DMS 273 (cell line): ENCODE data around the gene SYT5.
"Not testable (repeated sequence)": the region's sequence is repeated elsewhere in the genome, so short reads cannot be mapped to it uniquely, and the experiment has no call there.

Experiments used
- DNase-seq: peaks from one replicate; lab custom pipeline; 2025; ENCODE audit not compliant: unreplicated experiment; lab: John Stamatoyannopoulos, UW

SYT5 gene

GRCh38 chr19:55172318-55172717 lies 7.8 kb downstream of the SYT5 start:
- DNase-seq = not testable (repeated sequence)

- no peak for DNase-seq
Measured at GRCh38 chr19:55171440-55171839, 8.6 kb downstream of the SYT5 start.

- no peak for DNase-seq
Measured at GRCh38 chr19:55169136-55169535, 11.0 kb downstream of the SYT5 start.

GRCh38 chr19:55166530-55167268 lies 13.4 kb downstream of the SYT5 start, which contains the start of gene DNAAF3:
DNAAF3 (minus strand) TSS chr19:55166613; CDS start chr19:55166413, 200 bp downstream.
- peak; percentile 98 for DNase-seq

GRCh38 chr19:55165952-55166529 lies 14.0 kb downstream of the SYT5 start:
- DNase-seq = peak; percentile 91

- peak; percentile 65 for DNase-seq
Measured at GRCh38 chr19:55161571-55162322, 18.3 kb downstream of the SYT5 start.

GRCh38 chr19:55160986-55161365 lies 19.1 kb downstream of the SYT5 start:
- no peak for DNase-seq

- DNase-seq = peak; percentile 97
Measured at GRCh38 chr19:55160128-55160985, 19.7 kb downstream of the SYT5 start.

GRCh38 chr19:55158848-55159749 lies 21.0 kb downstream of the SYT5 start:
- DNase-seq = peak; percentile 49

- DNase-seq = no peak
Measured at GRCh38 chr19:55158423-55158822, 21.7 kb downstream of the SYT5 start.

GRCh38 chr19:55157064-55157908 lies 22.8 kb downstream of the SYT5 start, which contains the start of gene TNNI3:
TNNI3 (minus strand) TSS chr19:55157732; CDS start chr19:55157589, 143 bp downstream.
- DNase-seq = no peak

- DNase-seq = peak; percentile 77
Measured at GRCh38 chr19:55156202-55157063, 23.7 kb downstream of the SYT5 start.

GRCh38 chr19:55155784-55156183 lies 24.3 kb downstream of the SYT5 start:
- DNase-seq = not testable (repeated sequence)

- DNase-seq = no peak
Measured at GRCh38 chr19:55153652-55154264, 26.3 kb downstream of the SYT5 start.

GRCh38 chr19:55152017-55152416 lies 28.1 kb downstream of the SYT5 start:
- peak; percentile 58 for DNase-seq

GRCh38 chr19:55149078-55150003 lies 30.7 kb downstream of the SYT5 start, which contains the start of gene TNNT1:
TNNT1 (minus strand) TSS chr19:55149206; CDS start chr19:55147157, 2,049 bp downstream.
- peak; percentile 30 for DNase-seq
